SK-MEL-5 (cell line): Measurements from ENCODE around the gene C2orf78. TPM values are rescaled to one million over a fixed set of nuclear protein-coding genes. Genes with fewer than 3 reads are reported as not detected.

Experiments used
- DNase-seq: peaks from one replicate; pipeline ENCODE4 v3.0.0-alpha.2; 2016; ENCODE audit warnings: low read depth, low spot score
- in situ Hi-C: cut with HindIII; loops from 2 replicates; pipeline ENCODE4 v1.10.0; 2016; ENCODE audit warnings: low sequenced_read_pairs, high pct_unique_total_duplicates, low pct_unique_long_range_greater_than_20kb
- total RNA-seq: library from RNA; depleted of rRNA; stranded (reverse); fragments of >200 nt; shearing (Covaris generic); gene quantifications from 2 replicates; pipeline ENCODE4 v1.2.3, GENCODE V29; 2014

Gene C2orf78
- total RNA-seq, 1 experiment from 2014 or later = not detected

- in situ Hi-C loops = no loop called here
- no peak for DNase-seq
Measured at GRCh38 chr2:73827660-73828388, 43.8 kb downstream of the C2orf78 start.

- in situ Hi-C loops = no loop called here
- no peak for DNase-seq
Measured at GRCh38 chr2:73828389-73828817, 44.4 kb downstream of the C2orf78 start.

- in situ Hi-C loops = no loop called here
Measured at GRCh38 chr2:73828818-73829570, 45.0 kb downstream of the C2orf78 start, which contains the start of gene STAMBP. Gene STAMBP, plus strand, starts transcription at chr2:73828961. Its CDS starts 1,896 bp downstream, at chr2:73830857.

GRCh38 chr2:73830871-73831401 lies 47.0 kb downstream of the C2orf78 start:
- in situ Hi-C loops = no loop called here
- no peak for DNase-seq

More at GRCh38 chr2:73828818-73829570, 45.0 kb downstream of the C2orf78 start, which contains the start of gene STAMBP:
- peak; percentile 99 for DNase-seq

GRCh38 chr2:73832930-73833329 lies 48.9 kb downstream of the C2orf78 start:
- peak; percentile 29 for DNase-seq
- in situ Hi-C loops = no loop called here

- no peak for DNase-seq
- in situ Hi-C loops = no loop called here
Measured at GRCh38 chr2:73836141-73836943, 52.4 kb downstream of the C2orf78 start.

- DNase-seq = no peak
- in situ Hi-C loops = no loop called here
Measured at GRCh38 chr2:73837847-73838585, 54.0 kb downstream of the C2orf78 start.

- in situ Hi-C loops = no loop called here
- DNase-seq = no peak
Measured at GRCh38 chr2:73838889-73839534, 55.0 kb downstream of the C2orf78 start.

- in situ Hi-C loops = no loop called here
Measured at GRCh38 chr2:73839653-73840411, 55.8 kb downstream of the C2orf78 start.

GRCh38 chr2:73841912-73842738 lies 58.1 kb downstream of the C2orf78 start:
- DNase-seq = no peak
- in situ Hi-C loops = no loop called here

More at GRCh38 chr2:73839653-73840411, 55.8 kb downstream of the C2orf78 start:
- peak; percentile 27 for DNase-seq

GRCh38 chr2:73842739-73843019 lies 58.7 kb downstream of the C2orf78 start:
- no peak for DNase-seq
- in situ Hi-C loops = no loop called here

- no peak for DNase-seq
- in situ Hi-C loops = no loop called here
Measured at GRCh38 chr2:73844087-73844486, 60.1 kb downstream of the C2orf78 start.

GRCh38 chr2:73850009-73850408 lies 66.0 kb downstream of the C2orf78 start:
- in situ Hi-C loops = no loop called here
- DNase-seq = no peak

- in situ Hi-C loops = no loop called here
Measured at GRCh38 chr2:73851274-73851673, 67.3 kb downstream of the C2orf78 start.

GRCh38 chr2:73852020-73852419 lies 68.0 kb downstream of the C2orf78 start:
- no peak for DNase-seq
- in situ Hi-C loops = no loop called here

More at GRCh38 chr2:73851274-73851673, 67.3 kb downstream of the C2orf78 start:
- peak; percentile 46 for DNase-seq
